Measurements from ENCODE around the gene CBFA2T3.
A peak's percentile ranks its signal among the peaks of the same experiment; 100 is the strongest.

The CBFA2T3 gene

DNA sequence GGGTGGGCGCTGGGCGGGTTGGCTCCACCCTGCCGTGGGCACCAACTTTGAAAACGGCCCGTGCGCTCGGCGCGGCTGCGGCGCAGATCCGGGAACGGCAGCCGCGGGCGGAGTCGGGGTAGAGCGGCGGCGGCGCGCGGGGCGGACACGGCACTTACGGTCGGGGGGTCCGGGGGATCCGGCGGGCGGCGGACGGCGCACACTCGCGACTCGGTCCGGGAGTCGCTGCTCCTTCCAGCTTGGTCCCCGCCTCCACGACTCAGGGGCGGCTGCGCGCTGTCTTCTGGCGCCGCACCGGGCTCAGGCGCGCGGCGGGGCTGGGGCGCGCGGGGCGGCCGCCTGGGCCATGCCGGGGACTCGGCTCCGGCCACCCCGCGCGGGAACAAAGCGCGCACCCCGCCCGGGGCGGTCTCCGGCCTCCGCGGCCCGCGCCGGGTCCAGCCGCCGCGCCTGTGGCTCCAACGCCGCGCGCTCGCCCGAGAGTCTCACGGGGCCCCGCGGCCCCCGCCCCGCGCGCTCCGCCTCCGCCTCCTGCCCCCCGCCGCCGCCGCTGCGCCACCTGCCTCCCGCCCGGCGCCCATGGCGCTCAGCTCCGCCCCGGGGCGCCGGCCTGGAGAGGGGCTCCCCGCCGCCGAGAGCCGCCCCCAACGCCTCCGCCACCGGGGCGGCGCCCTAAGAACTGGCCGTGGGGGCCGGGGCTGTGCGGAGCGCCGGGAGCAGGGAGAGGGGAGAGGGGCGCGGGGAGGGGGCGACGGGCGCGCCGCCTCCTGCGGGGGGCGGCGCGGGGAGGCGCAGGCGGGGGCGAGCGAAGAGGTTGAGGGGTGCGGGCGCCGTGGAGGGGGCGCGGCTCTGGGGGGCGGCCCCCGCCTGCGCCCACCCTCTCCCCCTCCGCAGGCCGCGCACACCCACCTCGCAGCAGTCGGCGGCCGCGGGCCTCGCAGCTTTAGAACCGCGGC lies 35.9 kb downstream of the CBFA2T3 start:
- no peak overlapping the region for H3K27ac ChIP-seq (ENCODE audit: low read depth, low read length)
- no peak overlapping the region for H2AFZ ChIP-seq (ENCODE audit: low read length, unreplicated experiment)
- peak overlapping the region; percentile 29; the same call in 1 of the 2 replicates for H3K4me3 ChIP-seq (ENCODE audit: low read depth, low read length)
- peaks cover 2% of the 10 kb centered on the region for H3K4me1 ChIP-seq (ENCODE audit: control insufficient read depth, insufficient read depth, low read length, unreplicated experiment)
- peaks cover 68% of the 10 kb centered on the region for H3K27me3 ChIP-seq (ENCODE audit: insufficient read depth, low read length)
- H3K36me3 ChIP-seq (ENCODE audit: insufficient read depth, low read length): no peaks in the 10 kb centered on the region
- H3K79me2 ChIP-seq (ENCODE audit: control insufficient read depth, insufficient read depth, low read length, unreplicated experiment): no peaks in the 10 kb centered on the region

DNA sequence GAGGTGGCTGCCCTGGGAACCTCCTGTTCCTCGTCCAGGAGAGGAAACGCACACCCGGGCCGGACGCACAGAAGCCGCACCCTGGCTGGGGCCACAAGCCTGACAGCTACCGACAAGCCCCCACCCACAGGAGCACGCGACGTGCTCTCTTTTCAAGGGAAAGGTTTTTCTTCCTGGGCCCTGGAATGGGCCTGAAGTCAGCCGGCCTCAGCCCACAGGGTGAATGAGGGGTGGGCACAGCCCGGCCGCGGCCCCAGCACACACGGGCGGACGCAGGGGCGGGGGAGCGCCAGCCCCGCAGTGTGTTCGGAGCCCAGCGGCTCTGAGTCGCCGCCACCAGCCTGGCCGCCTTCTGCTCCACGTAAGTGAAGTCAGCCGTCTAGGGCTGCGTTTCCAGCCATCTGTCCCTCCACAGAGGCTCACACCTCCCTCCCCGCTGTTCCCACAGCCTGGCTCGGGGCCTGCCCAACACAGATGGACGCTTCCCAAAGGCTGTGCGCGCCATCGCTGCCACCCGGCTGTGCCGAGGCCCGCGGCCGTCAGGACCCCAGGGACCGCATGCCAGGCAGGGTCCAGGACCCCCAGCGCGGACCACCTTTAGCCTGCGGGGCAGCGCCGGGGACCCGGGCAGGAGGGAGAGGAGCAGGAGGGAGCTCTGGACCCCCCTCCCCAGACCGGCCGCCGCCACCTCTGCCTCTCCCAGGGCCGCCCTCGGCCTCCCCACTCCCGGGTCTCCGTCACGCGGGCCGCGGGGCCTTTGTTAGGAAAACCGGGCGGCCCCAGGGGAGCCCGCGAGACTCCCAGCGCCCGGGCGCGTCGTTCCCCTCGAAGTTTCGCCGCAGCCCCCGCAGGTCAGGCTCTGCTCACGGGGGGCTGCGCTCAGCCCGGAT lies 36.8 kb downstream of the CBFA2T3 start:
- no peaks in the 10 kb centered on the region for H3K79me2 ChIP-seq (ENCODE audit: control insufficient read depth, insufficient read depth, low read length, unreplicated experiment)
- H3K36me3 ChIP-seq (ENCODE audit: insufficient read depth, low read length): no peaks in the 10 kb centered on the region
- peak overlapping the region; percentile 69 for H3K4me3 ChIP-seq (ENCODE audit: low read depth, low read length)
- H3K4me1 ChIP-seq (ENCODE audit: control insufficient read depth, insufficient read depth, low read length, unreplicated experiment): peaks cover 2% of the 10 kb centered on the region
- no peak overlapping the region for H2AFZ ChIP-seq (ENCODE audit: low read length, unreplicated experiment)
- H3K27me3 ChIP-seq (ENCODE audit: insufficient read depth, low read length): peaks cover 71% of the 10 kb centered on the region
- no peak overlapping the region for H3K27ac ChIP-seq (ENCODE audit: low read depth, low read length)

DNA sequence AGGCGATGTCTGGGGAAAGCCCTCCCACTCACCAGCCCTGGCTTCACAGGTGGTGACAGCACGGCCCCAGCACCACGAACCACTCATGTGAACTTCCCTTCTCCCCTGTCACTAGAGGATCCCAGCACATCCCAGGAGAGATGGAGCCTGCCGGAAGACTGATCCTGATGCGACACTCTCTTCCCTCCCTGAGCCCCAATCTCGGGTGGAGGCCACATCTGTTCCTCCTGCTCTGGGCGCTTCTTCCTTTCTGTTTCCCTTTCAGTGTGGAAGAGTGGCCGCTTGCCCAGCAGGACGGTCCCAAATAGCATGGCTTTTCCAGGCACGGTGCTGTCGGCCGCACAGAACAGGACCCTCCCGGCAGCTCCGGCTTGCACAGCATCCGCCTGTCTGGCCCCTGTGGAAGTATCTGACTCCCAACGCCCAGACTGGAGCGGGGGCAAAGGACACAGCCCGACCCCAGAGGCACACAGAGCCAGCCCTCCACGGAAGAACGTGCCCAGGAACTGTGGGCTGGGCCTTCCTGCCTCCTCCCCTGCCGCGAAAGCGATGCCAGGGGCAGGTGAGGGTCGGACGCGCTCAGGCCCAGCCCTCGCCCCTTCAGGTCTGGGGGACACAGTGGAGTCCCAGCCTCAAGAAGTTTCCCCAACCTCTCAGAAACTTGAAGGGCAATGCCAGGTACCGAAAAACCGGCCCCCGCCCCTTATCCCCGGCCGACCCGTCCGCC lies 37.6 kb downstream of the CBFA2T3 start:
- Histone ChIP-seq H3K79me2 (ENCODE audit: control insufficient read depth, insufficient read depth, low read length, unreplicated experiment) (no peaks in the 10 kb centered on the region), H3K36me3 (ENCODE audit: insufficient read depth, low read length) (no peaks in the 10 kb centered on the region), H3K4me1 (ENCODE audit: control insufficient read depth, insufficient read depth, low read length, unreplicated experiment) (peaks cover 2% of the 10 kb centered on the region), H2AFZ (ENCODE audit: low read length, unreplicated experiment) (peak overlapping the region; percentile 50), H3K27ac (ENCODE audit: low read depth, low read length) (no peak overlapping the region), H3K27me3 (ENCODE audit: insufficient read depth, low read length) (peaks cover 67% of the 10 kb centered on the region), H3K4me3 (ENCODE audit: low read depth, low read length) (peak overlapping the region; percentile 69)

DNA sequence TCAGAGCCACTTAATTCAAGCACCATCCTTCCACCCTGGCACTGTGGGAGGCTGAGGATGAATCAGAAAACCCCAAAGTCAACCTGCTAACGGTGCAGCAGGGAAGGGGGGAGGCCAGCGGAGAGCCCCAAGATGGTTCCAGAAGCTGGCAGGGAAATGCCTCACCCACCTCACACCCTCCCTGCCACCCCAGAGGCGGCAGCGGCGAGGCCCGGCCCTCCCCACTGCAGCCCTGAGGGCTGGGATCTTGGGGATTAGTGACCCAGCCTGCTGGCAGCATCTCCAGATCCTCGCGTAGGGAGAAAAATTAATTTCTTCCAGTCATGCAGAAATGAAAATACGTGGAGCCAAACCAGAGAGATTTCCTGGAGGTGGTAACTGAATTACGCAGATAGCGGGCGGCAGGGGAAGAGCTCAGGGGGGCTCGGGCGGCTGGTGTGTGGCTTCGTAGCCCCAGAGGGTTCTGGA lies 38.2 kb downstream of the CBFA2T3 start:
- Histone ChIP-seq H3K4me3 (ENCODE audit: low read depth, low read length) (peak overlapping the region; percentile 69; the same call in 1 of the 2 replicates), H3K27ac (ENCODE audit: low read depth, low read length) (no peak overlapping the region)

DNA sequence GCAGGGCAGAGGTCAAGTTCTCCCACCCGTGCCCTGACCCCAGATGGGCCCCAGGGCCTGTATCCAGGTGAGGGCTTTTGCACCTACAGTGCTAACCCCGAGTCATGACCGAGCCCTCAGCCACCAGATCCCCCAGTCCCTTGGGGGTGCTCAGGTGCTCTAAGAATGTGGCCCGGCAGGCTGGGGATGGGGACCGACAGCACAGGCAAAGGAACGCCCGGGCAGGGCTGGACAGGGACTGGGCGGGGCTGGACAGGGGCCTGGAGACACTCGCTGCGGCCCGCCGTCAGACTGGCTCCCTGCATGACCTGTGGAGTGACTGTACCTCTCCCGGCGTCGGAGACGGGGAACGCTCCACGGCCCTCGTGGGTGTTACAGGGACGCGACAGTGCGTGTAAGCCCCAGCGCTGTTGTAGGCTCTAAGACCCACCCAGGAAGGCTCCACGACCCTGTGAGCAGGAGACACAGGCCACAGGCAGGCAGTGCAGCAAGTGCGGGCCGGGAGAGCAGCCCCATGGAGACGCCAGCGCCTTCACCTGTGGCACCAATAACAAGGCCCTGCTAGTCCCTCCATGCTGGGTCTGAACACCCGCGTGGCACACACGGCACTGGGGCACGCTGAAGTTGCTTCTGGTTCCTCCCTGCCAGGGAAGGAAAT lies 38.8 kb downstream of the CBFA2T3 start:
- Histone ChIP-seq H3K4me1 (ENCODE audit: control insufficient read depth, insufficient read depth, low read length, unreplicated experiment) (peaks cover 2% of the 10 kb centered on the region), H3K79me2 (ENCODE audit: control insufficient read depth, insufficient read depth, low read length, unreplicated experiment) (no peaks in the 10 kb centered on the region), H3K27ac (ENCODE audit: low read depth, low read length) (no peak overlapping the region), H3K4me3 (ENCODE audit: low read depth, low read length) (no peak overlapping the region), H3K27me3 (ENCODE audit: insufficient read depth, low read length) (peaks cover 66% of the 10 kb centered on the region), H2AFZ (ENCODE audit: low read length, unreplicated experiment) (no peak overlapping the region), H3K36me3 (ENCODE audit: insufficient read depth, low read length) (no peaks in the 10 kb centered on the region)

More for the DNA sequence above, 38.2 kb downstream of the CBFA2T3 start:
- Histone ChIP-seq H3K27me3 (ENCODE audit: insufficient read depth, low read length) (peaks cover 67% of the 10 kb centered on the region), H3K79me2 (ENCODE audit: control insufficient read depth, insufficient read depth, low read length, unreplicated experiment) (no peaks in the 10 kb centered on the region), H3K36me3 (ENCODE audit: insufficient read depth, low read length) (no peaks in the 10 kb centered on the region), H2AFZ (ENCODE audit: low read length, unreplicated experiment) (peak overlapping the region; percentile 50), H3K4me1 (ENCODE audit: control insufficient read depth, insufficient read depth, low read length, unreplicated experiment) (peaks cover 2% of the 10 kb centered on the region)

DNA sequence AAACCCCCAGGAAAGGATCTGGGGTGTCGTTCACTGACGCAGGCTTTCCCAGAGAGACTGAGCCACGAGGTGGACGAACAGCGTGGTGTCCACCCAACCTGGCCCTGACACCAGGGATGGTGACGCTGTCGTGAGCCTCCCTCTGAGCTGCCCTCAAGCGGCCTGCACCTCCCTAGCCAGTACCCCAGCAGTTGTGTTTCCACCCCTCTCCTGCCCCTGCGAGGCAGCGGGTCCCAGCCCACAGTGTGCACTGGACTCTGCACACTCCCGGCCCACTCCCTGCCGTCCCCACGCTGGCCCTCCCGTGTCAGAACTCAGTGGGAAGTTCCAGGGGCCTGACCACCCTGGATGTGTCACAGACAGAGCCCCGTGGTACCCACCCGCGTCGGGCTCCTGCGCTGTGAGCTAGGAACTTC lies 39.8 kb downstream of the CBFA2T3 start:
- H3K4me3 ChIP-seq (ENCODE audit: low read depth, low read length): no peak overlapping the region
- H3K79me2 ChIP-seq (ENCODE audit: control insufficient read depth, insufficient read depth, low read length, unreplicated experiment): no peaks in the 10 kb centered on the region
- peaks cover 55% of the 10 kb centered on the region for H3K27me3 ChIP-seq (ENCODE audit: insufficient read depth, low read length)
- H3K4me1 ChIP-seq (ENCODE audit: control insufficient read depth, insufficient read depth, low read length, unreplicated experiment): peaks cover 2% of the 10 kb centered on the region
- no peak overlapping the region for H3K27ac ChIP-seq (ENCODE audit: low read depth, low read length)
- no peak overlapping the region for H2AFZ ChIP-seq (ENCODE audit: low read length, unreplicated experiment)
- H3K36me3 ChIP-seq (ENCODE audit: insufficient read depth, low read length): no peaks in the 10 kb centered on the region

DNA sequence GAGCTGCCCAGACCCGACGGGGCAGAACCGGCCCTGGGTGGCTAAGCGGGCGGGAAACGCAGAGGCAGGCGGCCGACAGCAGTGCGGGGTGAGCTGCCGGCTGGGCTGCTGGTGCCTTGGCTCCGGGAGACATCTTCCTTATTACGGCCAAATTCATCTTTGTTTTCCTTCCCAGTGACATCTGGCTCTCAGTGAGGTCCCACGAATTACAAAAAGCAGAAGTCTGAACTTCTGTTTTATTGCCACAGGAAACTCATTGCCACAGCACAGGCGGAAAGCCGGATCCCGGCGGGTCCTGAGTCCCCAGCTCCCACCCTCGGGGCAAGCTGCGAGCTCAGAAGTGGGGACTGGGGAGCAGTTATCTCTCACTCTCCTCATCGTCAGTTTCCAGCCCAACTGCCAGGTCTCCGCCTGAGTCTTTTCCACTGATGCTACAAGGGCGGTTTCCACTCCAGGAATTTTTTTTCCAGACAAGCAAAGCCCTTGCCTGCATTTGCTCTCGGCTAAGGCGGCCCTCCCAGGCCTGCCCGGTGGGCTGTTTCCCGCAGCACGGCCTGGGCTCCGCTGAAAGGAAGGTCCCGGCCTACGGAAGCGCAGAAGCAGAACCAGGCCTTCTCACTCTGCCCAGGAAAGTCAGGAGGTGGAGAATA lies 40.3 kb downstream of the CBFA2T3 start:
- H3K27me3 ChIP-seq (ENCODE audit: insufficient read depth, low read length): peaks cover 52% of the 10 kb centered on the region
- no peak overlapping the region for H3K4me3 ChIP-seq (ENCODE audit: low read depth, low read length)
- H3K27ac ChIP-seq (ENCODE audit: low read depth, low read length): no peak overlapping the region
- H2AFZ ChIP-seq (ENCODE audit: low read length, unreplicated experiment): no peak overlapping the region
- no peaks in the 10 kb centered on the region for H3K36me3 ChIP-seq (ENCODE audit: insufficient read depth, low read length)
- H3K79me2 ChIP-seq (ENCODE audit: control insufficient read depth, insufficient read depth, low read length, unreplicated experiment): no peaks in the 10 kb centered on the region
- H3K4me1 ChIP-seq (ENCODE audit: control insufficient read depth, insufficient read depth, low read length, unreplicated experiment): peaks cover 2% of the 10 kb centered on the region

GRCh38 chr16:88936008-88936555 lies 40.9 kb downstream of the CBFA2T3 start:
- H2AFZ ChIP-seq (ENCODE audit: low read length, unreplicated experiment): no peak overlapping the region
- H3K36me3 ChIP-seq (ENCODE audit: insufficient read depth, low read length): no peaks in the 10 kb centered on the region
- no peak overlapping the region for H3K4me3 ChIP-seq (ENCODE audit: low read depth, low read length)
- H3K27ac ChIP-seq (ENCODE audit: low read depth, low read length): no peak overlapping the region
- H3K27me3 ChIP-seq (ENCODE audit: insufficient read depth, low read length): peaks cover 52% of the 10 kb centered on the region
- no peaks in the 10 kb centered on the region for H3K79me2 ChIP-seq (ENCODE audit: control insufficient read depth, insufficient read depth, low read length, unreplicated experiment)
- peaks cover 2% of the 10 kb centered on the region for H3K4me1 ChIP-seq (ENCODE audit: control insufficient read depth, insufficient read depth, low read length, unreplicated experiment)

DNA sequence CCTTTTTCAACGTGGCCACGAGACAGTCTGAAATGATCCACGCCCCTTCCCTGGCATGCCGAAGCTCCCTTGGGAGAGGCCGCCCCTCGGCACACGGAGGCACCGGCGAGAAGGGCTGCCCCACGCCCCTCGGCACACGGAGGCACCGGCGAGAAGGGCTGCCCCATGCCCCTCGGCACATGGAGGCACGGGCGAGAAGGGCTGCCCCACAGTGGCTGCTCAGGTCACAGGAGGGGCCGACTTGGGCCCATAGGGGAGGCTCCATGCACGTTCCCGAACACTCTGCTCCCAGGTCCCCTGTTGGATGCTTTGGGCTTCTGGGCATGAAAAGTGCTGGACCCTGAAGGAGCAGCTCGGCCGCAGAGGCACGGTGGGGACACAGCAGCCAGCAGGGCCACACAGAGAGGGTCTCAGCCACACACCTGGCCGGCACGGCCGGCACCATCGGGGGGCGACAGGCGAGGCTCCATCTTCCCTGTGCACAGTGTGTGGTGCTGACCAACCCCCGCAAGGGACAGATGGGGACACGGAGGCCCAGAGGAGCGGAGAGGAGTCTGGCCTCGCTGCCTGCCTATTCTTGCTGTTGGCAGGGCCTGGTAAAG lies 42.8 kb downstream of the CBFA2T3 start:
- Histone ChIP-seq H3K27ac (ENCODE audit: low read depth, low read length) (no peak overlapping the region), H3K79me2 (ENCODE audit: control insufficient read depth, insufficient read depth, low read length, unreplicated experiment) (no peaks in the 10 kb centered on the region), H3K36me3 (ENCODE audit: insufficient read depth, low read length) (no peaks in the 10 kb centered on the region), H3K4me1 (ENCODE audit: control insufficient read depth, insufficient read depth, low read length, unreplicated experiment) (no peaks in the 10 kb centered on the region), H3K4me3 (ENCODE audit: low read depth, low read length) (no peak overlapping the region), H3K27me3 (ENCODE audit: insufficient read depth, low read length) (peaks cover 34% of the 10 kb centered on the region), H2AFZ (ENCODE audit: low read length, unreplicated experiment) (no peak overlapping the region)

Measured in ACC112 (cell line).